Measurements from ENCODE around the gene MDFIC.

GRCh38 chr7:114938785-114939184, 16.9 kb downstream of the MDFIC start:
- TF ChIP-seq, protein P1, sequence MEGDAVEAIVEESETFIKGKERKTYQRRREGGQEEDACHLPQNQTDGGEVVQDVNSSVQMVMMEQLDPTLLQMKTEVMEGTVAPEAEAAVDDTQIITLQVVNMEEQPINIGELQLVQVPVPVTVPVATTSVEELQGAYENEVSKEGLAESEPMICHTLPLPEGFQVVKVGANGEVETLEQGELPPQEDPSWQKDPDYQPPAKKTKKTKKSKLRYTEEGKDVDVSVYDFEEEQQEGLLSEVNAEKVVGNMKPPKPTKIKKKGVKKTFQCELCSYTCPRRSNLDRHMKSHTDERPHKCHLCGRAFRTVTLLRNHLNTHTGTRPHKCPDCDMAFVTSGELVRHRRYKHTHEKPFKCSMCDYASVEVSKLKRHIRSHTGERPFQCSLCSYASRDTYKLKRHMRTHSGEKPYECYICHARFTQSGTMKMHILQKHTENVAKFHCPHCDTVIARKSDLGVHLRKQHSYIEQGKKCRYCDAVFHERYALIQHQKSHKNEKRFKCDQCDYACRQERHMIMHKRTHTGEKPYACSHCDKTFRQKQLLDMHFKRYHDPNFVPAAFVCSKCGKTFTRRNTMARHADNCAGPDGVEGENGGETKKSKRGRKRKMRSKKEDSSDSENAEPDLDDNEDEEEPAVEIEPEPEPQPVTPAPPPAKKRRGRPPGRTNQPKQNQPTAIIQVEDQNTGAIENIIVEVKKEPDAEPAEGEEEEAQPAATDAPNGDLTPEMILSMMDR (IDR thresholded peaks at IDR 0.05; ENCODE audit: borderline replicate concordance, extremely low read depth, low read length, poor library complexity, severe bottlenecking): no peak
- no peak for TF ChIP-seq EZH2 (IDR thresholded peaks at IDR 0.05; ENCODE audit: borderline replicate concordance, low read depth, low read length, severe bottlenecking)

Measured in DND-41 (cell line).